RWPE2 (cell line): Measurements from ENCODE around the gene ATF7IP2.
"Not testable (repeated sequence)": the region's sequence is repeated elsewhere in the genome, so short reads cannot be mapped to it uniquely, and the experiment has no call there.

Experiments
- ATAC-seq: fragments of 200-7000 bp; cut with Tn5 transposase; 3 replicates; pipeline ENCODE4 v1.9.1; 2021; ENCODE audit warnings: low read depth
- DNase-seq: peaks from one replicate; pipeline ENCODE4 v3.0.0-alpha.2; 2020; ENCODE audit warnings: low spot score
- H3K27ac ChIP-seq: fragments of 450-650 bp; 2 replicates; pipeline ENCODE4 v1.5.1; 2017; ENCODE audit warnings: mild to moderate bottlenecking; ENCODE audit not compliant: poor library complexity, severe bottlenecking
- H3K27me3 ChIP-seq: fragments of 250-450 bp; sonication (Bioruptor Pico); 2 replicates; pipeline ENCODE4 v1.5.1; 2021; ENCODE audit warnings: mild to moderate bottlenecking, moderate library complexity; ENCODE audit not compliant: insufficient read depth, poor library complexity, severe bottlenecking
- H3K36me3 ChIP-seq: fragments of 250-450 bp; sonication (Bioruptor Pico); 2 replicates; pipeline ENCODE4 v1.5.1; 2020; ENCODE audit warnings: low read depth, mild to moderate bottlenecking, moderate library complexity
- H3K4me1 ChIP-seq: fragments of 250-450 bp; sonication (Bioruptor Pico); 2 replicates; pipeline ENCODE4 v1.5.1; 2021; ENCODE audit warnings: mild to moderate bottlenecking, moderate library complexity; ENCODE audit not compliant: insufficient read depth, poor library complexity, severe bottlenecking
- H3K4me3 ChIP-seq: fragments of 250-450 bp; sonication (Bioruptor Pico); 2 replicates; pipeline ENCODE4 v1.5.1; 2021; ENCODE audit warnings: mild to moderate bottlenecking, moderate library complexity; ENCODE audit not compliant: severe bottlenecking
- H3K9me3 ChIP-seq: fragments of 250-450 bp; sonication (Bioruptor Pico); 2 replicates; pipeline ENCODE4 v1.5.1; 2021; ENCODE audit warnings: mild to moderate bottlenecking, moderate library complexity; ENCODE audit not compliant: severe bottlenecking
- CTCF ChIP-seq: fragments of 450-650 bp; IDR thresholded peaks from one replicate; pipeline ENCODE4 v1.5.1; 2017; ENCODE audit warnings: mild to moderate bottlenecking, moderate library complexity; ENCODE audit not compliant: poor library complexity, severe bottlenecking

The ATF7IP2 gene

GRCh38 chr16:10410469-10410868 lies 24.6 kb downstream of the ATF7IP2 start:
- Histone ChIP-seq H3K36me3 (no peaks in the 10 kb centered on the region), H3K27ac (no peak overlapping the region), H3K9me3 (peaks cover 5% of the 10 kb centered on the region), H3K27me3 (no peaks in the 10 kb centered on the region), H3K4me3 (no peak overlapping the region), H3K4me1 (no peaks in the 10 kb centered on the region)
- ATAC-seq: no peak
- no peak for DNase-seq
- no peak for TF ChIP-seq CTCF

- TF ChIP-seq CTCF: no peak
- no peaks in the 10 kb centered on the region for H3K36me3 ChIP-seq
Measured at GRCh38 chr16:10412935-10413601, 27.2 kb downstream of the ATF7IP2 start.

DNA sequence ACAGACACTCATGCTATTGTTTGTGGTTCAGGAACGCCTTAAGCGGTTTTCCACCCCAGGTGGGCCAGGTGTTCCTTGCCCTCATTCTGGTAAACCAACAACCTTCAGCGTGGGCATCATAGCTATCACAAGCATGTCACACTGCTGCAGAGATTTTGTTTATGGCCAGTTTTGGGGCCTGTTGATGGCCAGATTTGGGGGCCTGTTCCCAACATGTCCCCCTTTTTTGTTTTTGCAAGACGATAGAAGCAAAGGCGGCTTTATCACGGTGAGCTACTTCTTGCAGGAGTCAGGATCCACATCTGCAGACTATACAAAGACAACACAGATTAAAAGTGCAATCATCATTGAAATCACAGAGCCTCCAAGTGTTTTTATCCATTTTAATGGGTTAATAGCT lies 32.3 kb downstream of the ATF7IP2 start:
- not testable (repeated sequence) for DNase-seq

More at GRCh38 chr16:10412935-10413601, 27.2 kb downstream of the ATF7IP2 start:
- DNase-seq: no peak
- Histone ChIP-seq H3K9me3 (peaks cover 5% of the 10 kb centered on the region), H3K27ac (no peak overlapping the region), H3K4me1 (no peaks in the 10 kb centered on the region), H3K4me3 (no peak overlapping the region), H3K27me3 (no peaks in the 10 kb centered on the region)
- no peak for ATAC-seq

DNA sequence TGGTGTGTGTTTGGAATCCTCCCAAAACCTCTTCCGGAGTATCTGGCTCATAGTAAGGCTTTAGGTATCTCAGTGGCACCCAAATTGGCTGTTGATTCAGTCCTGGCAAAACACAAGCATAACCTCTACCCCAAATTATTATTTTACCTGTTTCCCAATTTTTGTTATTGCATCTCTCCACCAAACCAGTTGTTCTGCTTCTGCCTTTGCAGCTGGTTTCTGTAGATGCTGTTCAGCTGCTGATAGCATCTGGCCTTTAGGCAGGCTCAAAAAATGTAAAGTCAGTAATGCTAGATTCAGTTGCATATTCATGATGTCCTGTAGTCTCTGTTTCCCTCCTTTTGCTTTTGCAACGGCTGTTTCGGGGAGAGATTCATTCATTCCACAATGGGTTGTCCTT lies 33.8 kb downstream of the ATF7IP2 start:
- H3K36me3 ChIP-seq: no peaks in the 10 kb centered on the region
- H3K9me3 ChIP-seq: no peaks in the 10 kb centered on the region
- ATAC-seq: no peak

More for the DNA sequence above, 32.3 kb downstream of the ATF7IP2 start:
- not testable (repeated sequence) for H3K9me3 ChIP-seq, H3K4me3 ChIP-seq, ATAC-seq, H3K27me3 ChIP-seq, H3K27ac ChIP-seq, H3K4me1 ChIP-seq, H3K36me3 ChIP-seq

DNA sequence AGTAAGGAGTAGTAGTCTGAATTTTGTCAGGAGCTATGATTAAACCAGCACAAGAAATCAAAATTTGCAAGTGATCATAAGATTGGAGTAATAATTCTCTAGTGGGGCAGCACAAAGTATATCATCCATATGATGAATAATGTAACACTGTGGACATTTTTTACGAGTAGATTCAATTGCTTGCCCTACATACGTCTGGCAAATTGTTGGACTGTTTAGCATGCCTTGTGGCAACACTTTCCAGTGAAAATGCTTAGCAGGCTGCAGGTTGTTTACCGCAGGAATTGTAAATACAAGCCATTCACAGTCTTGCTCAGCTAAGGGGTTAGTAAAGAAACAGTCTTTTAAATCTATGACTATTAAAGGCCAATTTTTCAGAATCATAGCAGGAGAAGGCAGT lies 35.7 kb downstream of the ATF7IP2 start:
- Histone ChIP-seq H3K9me3 (no peaks in the 10 kb centered on the region), H3K36me3 (no peaks in the 10 kb centered on the region), H3K4me3 (no peak overlapping the region), H3K27ac (no peak overlapping the region), H3K27me3 (no peaks in the 10 kb centered on the region), H3K4me1 (no peaks in the 10 kb centered on the region)
- ATAC-seq: no peak
- TF ChIP-seq CTCF: no peak
- no peak for DNase-seq

More for the DNA sequence above, 33.8 kb downstream of the ATF7IP2 start:
- no peak for TF ChIP-seq CTCF
- no peak for DNase-seq
- no peaks in the 10 kb centered on the region for H3K27me3 ChIP-seq
- H3K4me1 ChIP-seq: no peaks in the 10 kb centered on the region
- no peak overlapping the region for H3K27ac ChIP-seq
- no peak overlapping the region for H3K4me3 ChIP-seq
